ENCODE data around the gene CHST10. TPM values are rescaled to one million over a fixed set of nuclear protein-coding genes. Genes with fewer than 3 reads are reported as not detected.

CHST10 gene
- total and polyA plus RNA-seq, 4 donors = 0.11 to 5.2 (median 0.99) TPM

GRCh38 chr2:100446696-100447095 lies 29.2 kb upstream of the CHST10 start:
- TF ChIP-seq ATF3 (IDR thresholded peaks at IDR 0.05) (no peak), GABPA (IDR thresholded peaks at IDR 0.05 in 1 of 2, conservative IDR thresholded peaks at IDR 0.05 in 1 of 2) (no peak)
- TF ChIP-seq, protein P1, sequence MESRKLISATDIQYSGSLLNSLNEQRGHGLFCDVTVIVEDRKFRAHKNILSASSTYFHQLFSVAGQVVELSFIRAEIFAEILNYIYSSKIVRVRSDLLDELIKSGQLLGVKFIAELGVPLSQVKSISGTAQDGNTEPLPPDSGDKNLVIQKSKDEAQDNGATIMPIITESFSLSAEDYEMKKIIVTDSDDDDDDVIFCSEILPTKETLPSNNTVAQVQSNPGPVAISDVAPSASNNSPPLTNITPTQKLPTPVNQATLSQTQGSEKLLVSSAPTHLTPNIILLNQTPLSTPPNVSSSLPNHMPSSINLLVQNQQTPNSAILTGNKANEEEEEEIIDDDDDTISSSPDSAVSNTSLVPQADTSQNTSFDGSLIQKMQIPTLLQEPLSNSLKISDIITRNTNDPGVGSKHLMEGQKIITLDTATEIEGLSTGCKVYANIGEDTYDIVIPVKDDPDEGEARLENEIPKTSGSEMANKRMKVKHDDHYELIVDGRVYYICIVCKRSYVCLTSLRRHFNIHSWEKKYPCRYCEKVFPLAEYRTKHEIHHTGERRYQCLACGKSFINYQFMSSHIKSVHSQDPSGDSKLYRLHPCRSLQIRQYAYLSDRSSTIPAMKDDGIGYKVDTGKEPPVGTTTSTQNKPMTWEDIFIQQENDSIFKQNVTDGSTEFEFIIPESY (IDR thresholded peaks at IDR 0.05) = no peak
- Histone ChIP-seq H3K27me3 (ENCODE audit: control insufficient read depth in 4 of 4, insufficient read depth in 4 of 4, low read length in 3 of 4) (no peaks in the 10 kb centered on the region), H3K4me3 (ENCODE audit: low read depth in 1 of 3, low read length in 3 of 3) (no peak overlapping the region), H3K4me1 (ENCODE audit: control insufficient read depth in 4 of 4, insufficient read depth in 4 of 4, low read length in 3 of 4) (no peaks in the 10 kb centered on the region), H3K9me3 (ENCODE audit: control insufficient read depth in 4 of 4, low read length in 3 of 4) (no peaks in the 10 kb centered on the region), H3K27ac (ENCODE audit: low read depth in 1 of 2, low read length in 2 of 2) (no peak overlapping the region), H3K9ac (ENCODE audit: low read depth in 1 of 2, low read length in 2 of 2) (no peak overlapping the region), H3K36me3 (ENCODE audit: control insufficient read depth in 4 of 4, insufficient read depth in 3 of 4, low read depth in 1 of 4, low read length in 3 of 4) (no peaks in the 10 kb centered on the region)
- 63% methylated on average over 2 of the region's 2 CpGs for WGBS
- DNase-seq (ENCODE audit: low spot score) = no peak

GRCh38 chr2:100437751-100438150 lies 20.3 kb upstream of the CHST10 start:
- H3K4me1 ChIP-seq (ENCODE audit: control insufficient read depth in 4 of 4, insufficient read depth in 4 of 4, low read length in 3 of 4) = no peaks in the 10 kb centered on the region
- H3K36me3 ChIP-seq (ENCODE audit: control insufficient read depth in 4 of 4, insufficient read depth in 3 of 4, low read depth in 1 of 4, low read length in 3 of 4) = no peaks in the 10 kb centered on the region
- H3K9me3 ChIP-seq (ENCODE audit: control insufficient read depth in 4 of 4, low read length in 3 of 4) = no peaks in the 10 kb centered on the region
- DNase-seq (ENCODE audit: low spot score) = no peak
- no peaks in the 10 kb centered on the region for H3K27me3 ChIP-seq (ENCODE audit: control insufficient read depth in 4 of 4, insufficient read depth in 4 of 4, low read length in 3 of 4)
- no peak overlapping the region for H3K4me3 ChIP-seq (ENCODE audit: low read depth in 1 of 3, low read length in 3 of 3)
- TF ChIP-seq FOXA1 (IDR thresholded peaks at IDR 0.05) = no peak
- TF ChIP-seq TAF1 (conservative IDR thresholded peaks at IDR 0.05) = no peak
- TF ChIP-seq YY1 (IDR thresholded peaks at IDR 0.05) = no peak
- no peak for TF ChIP-seq EGR1 (IDR thresholded peaks at IDR 0.05; ENCODE audit: low read depth in 2 of 2)
- no peak for TF ChIP-seq FOXA2 (IDR thresholded peaks at IDR 0.05)
- no peak for TF ChIP-seq MAX (IDR thresholded peaks at IDR 0.05)
- TF ChIP-seq SP1 (IDR thresholded peaks at IDR 0.05) = no peak
- no peak for TF ChIP-seq RXRA (IDR thresholded peaks at IDR 0.05)
- TF ChIP-seq RAD21 (IDR thresholded peaks at IDR 0.05) = no peak
- TF ChIP-seq HNF4A (conservative IDR thresholded peaks at IDR 0.05) = no peak
- TF ChIP-seq, protein P2, sequence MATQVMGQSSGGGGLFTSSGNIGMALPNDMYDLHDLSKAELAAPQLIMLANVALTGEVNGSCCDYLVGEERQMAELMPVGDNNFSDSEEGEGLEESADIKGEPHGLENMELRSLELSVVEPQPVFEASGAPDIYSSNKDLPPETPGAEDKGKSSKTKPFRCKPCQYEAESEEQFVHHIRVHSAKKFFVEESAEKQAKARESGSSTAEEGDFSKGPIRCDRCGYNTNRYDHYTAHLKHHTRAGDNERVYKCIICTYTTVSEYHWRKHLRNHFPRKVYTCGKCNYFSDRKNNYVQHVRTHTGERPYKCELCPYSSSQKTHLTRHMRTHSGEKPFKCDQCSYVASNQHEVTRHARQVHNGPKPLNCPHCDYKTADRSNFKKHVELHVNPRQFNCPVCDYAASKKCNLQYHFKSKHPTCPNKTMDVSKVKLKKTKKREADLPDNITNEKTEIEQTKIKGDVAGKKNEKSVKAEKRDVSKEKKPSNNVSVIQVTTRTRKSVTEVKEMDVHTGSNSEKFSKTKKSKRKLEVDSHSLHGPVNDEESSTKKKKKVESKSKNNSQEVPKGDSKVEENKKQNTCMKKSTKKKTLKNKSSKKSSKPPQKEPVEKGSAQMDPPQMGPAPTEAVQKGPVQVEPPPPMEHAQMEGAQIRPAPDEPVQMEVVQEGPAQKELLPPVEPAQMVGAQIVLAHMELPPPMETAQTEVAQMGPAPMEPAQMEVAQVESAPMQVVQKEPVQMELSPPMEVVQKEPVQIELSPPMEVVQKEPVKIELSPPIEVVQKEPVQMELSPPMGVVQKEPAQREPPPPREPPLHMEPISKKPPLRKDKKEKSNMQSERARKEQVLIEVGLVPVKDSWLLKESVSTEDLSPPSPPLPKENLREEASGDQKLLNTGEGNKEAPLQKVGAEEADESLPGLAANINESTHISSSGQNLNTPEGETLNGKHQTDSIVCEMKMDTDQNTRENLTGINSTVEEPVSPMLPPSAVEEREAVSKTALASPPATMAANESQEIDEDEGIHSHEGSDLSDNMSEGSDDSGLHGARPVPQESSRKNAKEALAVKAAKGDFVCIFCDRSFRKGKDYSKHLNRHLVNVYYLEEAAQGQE (IDR thresholded peaks at IDR 0.05) = no peak
- TF ChIP-seq HNF4G (IDR thresholded peaks at IDR 0.05) = no peak
- no peak for TF ChIP-seq ATF3 (IDR thresholded peaks at IDR 0.05)
- no peak for TF ChIP-seq CTCF (IDR thresholded peaks at IDR 0.05; ENCODE audit: low read depth, low read length, missing input control)
- TF ChIP-seq JUND (IDR thresholded peaks at IDR 0.05) = no peak
- TF ChIP-seq GABPA (IDR thresholded peaks at IDR 0.05 in 1 of 2, conservative IDR thresholded peaks at IDR 0.05 in 1 of 2) = no peak
- TF ChIP-seq, protein P1 (IDR thresholded peaks at IDR 0.05) = no peak
- no peak for TF ChIP-seq NR2F2 (IDR thresholded peaks at IDR 0.05)
- H3K9ac ChIP-seq (ENCODE audit: low read depth in 1 of 2, low read length in 2 of 2) = no peak overlapping the region
- WGBS = 79% methylated on average over 8 of the region's 8 CpGs
- H3K27ac ChIP-seq (ENCODE audit: low read depth in 1 of 2, low read length in 2 of 2) = no peak overlapping the region
